ENCODE results near the gene PRKAG3. TPM values are rescaled to one million over a fixed set of nuclear protein-coding genes. Genes with fewer than 3 reads are reported as not detected.

The PRKAG3 gene
- total and polyA plus RNA-seq, 2 experiments from 2014 or later: not detected

DNA sequence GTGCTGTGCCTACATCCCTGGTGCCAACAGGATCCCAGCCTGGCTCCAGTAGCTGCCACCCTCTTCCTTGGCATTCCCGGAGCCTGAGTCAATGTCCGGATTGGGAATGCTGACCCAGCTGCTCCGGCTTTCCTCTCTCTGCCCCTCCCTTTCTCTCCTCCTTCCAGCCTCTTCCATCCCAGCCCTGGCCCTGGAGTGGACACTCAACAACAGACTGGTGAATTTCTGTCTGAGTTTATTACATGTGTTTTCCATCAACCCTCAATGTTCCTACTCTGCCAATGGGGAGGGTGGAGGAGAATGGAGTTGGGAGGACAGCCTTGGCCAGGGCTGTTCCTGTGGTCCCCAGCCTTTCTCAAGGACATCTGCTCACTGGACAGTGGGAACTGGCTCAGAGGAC lies 917 bp upstream of the PRKAG3 start:
- no peak overlapping the region for H3K27ac ChIP-seq (ENCODE audit: low read depth)
- no peak overlapping the region for H3K4me3 ChIP-seq
- H3K27me3 Mint-ChIP-seq (ENCODE audit: insufficient read depth, low read depth, poor library complexity): peaks cover 2% of the 10 kb centered on the region
- no peak overlapping the region for H2AFZ ChIP-seq
- H3K36me3 Mint-ChIP-seq (ENCODE audit: low read depth): no peaks in the 10 kb centered on the region
- no peak overlapping the region for H3K4me3 Mint-ChIP-seq
- H3K4me1 Mint-ChIP-seq: no peaks in the 10 kb centered on the region; the same call in 2 of the 3 replicates
- H3K9me3 Mint-ChIP-seq: no peaks in the 10 kb centered on the region
- no peaks in the 10 kb centered on the region for H3K27me3 ChIP-seq (ENCODE audit: insufficient read depth)
- H3K9me2 ChIP-seq (ENCODE audit: insufficient read depth): no peaks in the 10 kb centered on the region
- no peaks in the 10 kb centered on the region for H3K36me3 ChIP-seq (ENCODE audit: insufficient read depth)
- H3K4me2 ChIP-seq: no peak overlapping the region
- no peak for ATAC-seq
- H4K20me1 ChIP-seq (replicated peaks; ENCODE audit: insufficient read depth): no peaks in the 10 kb centered on the region
- H3F3A ChIP-seq (replicated peaks; ENCODE audit: low read depth): no peaks in the 10 kb centered on the region
- DNase-seq (ENCODE audit: low spot score): no peak
- H3K4me1 ChIP-seq (ENCODE audit: insufficient read depth): no peaks in the 10 kb centered on the region
- no peak overlapping the region for H3K27ac Mint-ChIP-seq
- TF ChIP-seq EZH2 (IDR thresholded peaks at IDR 0.05; ENCODE audit: low read depth, unreplicated experiment): no peak
- TF ChIP-seq EZH2phosphoT487 (IDR thresholded peaks at IDR 0.05; ENCODE audit: unreplicated experiment): no peak
- no peak for TF ChIP-seq ZNF114 (CRISPR knock-in tag; IDR thresholded peaks at IDR 0.05)
- TF ChIP-seq, protein P1, sequence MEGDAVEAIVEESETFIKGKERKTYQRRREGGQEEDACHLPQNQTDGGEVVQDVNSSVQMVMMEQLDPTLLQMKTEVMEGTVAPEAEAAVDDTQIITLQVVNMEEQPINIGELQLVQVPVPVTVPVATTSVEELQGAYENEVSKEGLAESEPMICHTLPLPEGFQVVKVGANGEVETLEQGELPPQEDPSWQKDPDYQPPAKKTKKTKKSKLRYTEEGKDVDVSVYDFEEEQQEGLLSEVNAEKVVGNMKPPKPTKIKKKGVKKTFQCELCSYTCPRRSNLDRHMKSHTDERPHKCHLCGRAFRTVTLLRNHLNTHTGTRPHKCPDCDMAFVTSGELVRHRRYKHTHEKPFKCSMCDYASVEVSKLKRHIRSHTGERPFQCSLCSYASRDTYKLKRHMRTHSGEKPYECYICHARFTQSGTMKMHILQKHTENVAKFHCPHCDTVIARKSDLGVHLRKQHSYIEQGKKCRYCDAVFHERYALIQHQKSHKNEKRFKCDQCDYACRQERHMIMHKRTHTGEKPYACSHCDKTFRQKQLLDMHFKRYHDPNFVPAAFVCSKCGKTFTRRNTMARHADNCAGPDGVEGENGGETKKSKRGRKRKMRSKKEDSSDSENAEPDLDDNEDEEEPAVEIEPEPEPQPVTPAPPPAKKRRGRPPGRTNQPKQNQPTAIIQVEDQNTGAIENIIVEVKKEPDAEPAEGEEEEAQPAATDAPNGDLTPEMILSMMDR (conservative IDR thresholded peaks at IDR 0.05; ENCODE audit: low read depth in 2 of 2): no peak
- TF ChIP-seq STAT1 (IDR thresholded peaks at IDR 0.05; ENCODE audit: unreplicated experiment): no peak
- TF ChIP-seq JUNB (IDR thresholded peaks at IDR 0.05; ENCODE audit: unreplicated experiment): no peak
- no peak for TF ChIP-seq CREB1 (CRISPR knock-in tag; IDR thresholded peaks at IDR 0.05; ENCODE audit: low read depth)
- TF ChIP-seq, protein P2, sequence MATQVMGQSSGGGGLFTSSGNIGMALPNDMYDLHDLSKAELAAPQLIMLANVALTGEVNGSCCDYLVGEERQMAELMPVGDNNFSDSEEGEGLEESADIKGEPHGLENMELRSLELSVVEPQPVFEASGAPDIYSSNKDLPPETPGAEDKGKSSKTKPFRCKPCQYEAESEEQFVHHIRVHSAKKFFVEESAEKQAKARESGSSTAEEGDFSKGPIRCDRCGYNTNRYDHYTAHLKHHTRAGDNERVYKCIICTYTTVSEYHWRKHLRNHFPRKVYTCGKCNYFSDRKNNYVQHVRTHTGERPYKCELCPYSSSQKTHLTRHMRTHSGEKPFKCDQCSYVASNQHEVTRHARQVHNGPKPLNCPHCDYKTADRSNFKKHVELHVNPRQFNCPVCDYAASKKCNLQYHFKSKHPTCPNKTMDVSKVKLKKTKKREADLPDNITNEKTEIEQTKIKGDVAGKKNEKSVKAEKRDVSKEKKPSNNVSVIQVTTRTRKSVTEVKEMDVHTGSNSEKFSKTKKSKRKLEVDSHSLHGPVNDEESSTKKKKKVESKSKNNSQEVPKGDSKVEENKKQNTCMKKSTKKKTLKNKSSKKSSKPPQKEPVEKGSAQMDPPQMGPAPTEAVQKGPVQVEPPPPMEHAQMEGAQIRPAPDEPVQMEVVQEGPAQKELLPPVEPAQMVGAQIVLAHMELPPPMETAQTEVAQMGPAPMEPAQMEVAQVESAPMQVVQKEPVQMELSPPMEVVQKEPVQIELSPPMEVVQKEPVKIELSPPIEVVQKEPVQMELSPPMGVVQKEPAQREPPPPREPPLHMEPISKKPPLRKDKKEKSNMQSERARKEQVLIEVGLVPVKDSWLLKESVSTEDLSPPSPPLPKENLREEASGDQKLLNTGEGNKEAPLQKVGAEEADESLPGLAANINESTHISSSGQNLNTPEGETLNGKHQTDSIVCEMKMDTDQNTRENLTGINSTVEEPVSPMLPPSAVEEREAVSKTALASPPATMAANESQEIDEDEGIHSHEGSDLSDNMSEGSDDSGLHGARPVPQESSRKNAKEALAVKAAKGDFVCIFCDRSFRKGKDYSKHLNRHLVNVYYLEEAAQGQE (IDR thresholded peaks at IDR 0.05; ENCODE audit: unreplicated experiment): no peak
- TF ChIP-seq, protein P3, sequence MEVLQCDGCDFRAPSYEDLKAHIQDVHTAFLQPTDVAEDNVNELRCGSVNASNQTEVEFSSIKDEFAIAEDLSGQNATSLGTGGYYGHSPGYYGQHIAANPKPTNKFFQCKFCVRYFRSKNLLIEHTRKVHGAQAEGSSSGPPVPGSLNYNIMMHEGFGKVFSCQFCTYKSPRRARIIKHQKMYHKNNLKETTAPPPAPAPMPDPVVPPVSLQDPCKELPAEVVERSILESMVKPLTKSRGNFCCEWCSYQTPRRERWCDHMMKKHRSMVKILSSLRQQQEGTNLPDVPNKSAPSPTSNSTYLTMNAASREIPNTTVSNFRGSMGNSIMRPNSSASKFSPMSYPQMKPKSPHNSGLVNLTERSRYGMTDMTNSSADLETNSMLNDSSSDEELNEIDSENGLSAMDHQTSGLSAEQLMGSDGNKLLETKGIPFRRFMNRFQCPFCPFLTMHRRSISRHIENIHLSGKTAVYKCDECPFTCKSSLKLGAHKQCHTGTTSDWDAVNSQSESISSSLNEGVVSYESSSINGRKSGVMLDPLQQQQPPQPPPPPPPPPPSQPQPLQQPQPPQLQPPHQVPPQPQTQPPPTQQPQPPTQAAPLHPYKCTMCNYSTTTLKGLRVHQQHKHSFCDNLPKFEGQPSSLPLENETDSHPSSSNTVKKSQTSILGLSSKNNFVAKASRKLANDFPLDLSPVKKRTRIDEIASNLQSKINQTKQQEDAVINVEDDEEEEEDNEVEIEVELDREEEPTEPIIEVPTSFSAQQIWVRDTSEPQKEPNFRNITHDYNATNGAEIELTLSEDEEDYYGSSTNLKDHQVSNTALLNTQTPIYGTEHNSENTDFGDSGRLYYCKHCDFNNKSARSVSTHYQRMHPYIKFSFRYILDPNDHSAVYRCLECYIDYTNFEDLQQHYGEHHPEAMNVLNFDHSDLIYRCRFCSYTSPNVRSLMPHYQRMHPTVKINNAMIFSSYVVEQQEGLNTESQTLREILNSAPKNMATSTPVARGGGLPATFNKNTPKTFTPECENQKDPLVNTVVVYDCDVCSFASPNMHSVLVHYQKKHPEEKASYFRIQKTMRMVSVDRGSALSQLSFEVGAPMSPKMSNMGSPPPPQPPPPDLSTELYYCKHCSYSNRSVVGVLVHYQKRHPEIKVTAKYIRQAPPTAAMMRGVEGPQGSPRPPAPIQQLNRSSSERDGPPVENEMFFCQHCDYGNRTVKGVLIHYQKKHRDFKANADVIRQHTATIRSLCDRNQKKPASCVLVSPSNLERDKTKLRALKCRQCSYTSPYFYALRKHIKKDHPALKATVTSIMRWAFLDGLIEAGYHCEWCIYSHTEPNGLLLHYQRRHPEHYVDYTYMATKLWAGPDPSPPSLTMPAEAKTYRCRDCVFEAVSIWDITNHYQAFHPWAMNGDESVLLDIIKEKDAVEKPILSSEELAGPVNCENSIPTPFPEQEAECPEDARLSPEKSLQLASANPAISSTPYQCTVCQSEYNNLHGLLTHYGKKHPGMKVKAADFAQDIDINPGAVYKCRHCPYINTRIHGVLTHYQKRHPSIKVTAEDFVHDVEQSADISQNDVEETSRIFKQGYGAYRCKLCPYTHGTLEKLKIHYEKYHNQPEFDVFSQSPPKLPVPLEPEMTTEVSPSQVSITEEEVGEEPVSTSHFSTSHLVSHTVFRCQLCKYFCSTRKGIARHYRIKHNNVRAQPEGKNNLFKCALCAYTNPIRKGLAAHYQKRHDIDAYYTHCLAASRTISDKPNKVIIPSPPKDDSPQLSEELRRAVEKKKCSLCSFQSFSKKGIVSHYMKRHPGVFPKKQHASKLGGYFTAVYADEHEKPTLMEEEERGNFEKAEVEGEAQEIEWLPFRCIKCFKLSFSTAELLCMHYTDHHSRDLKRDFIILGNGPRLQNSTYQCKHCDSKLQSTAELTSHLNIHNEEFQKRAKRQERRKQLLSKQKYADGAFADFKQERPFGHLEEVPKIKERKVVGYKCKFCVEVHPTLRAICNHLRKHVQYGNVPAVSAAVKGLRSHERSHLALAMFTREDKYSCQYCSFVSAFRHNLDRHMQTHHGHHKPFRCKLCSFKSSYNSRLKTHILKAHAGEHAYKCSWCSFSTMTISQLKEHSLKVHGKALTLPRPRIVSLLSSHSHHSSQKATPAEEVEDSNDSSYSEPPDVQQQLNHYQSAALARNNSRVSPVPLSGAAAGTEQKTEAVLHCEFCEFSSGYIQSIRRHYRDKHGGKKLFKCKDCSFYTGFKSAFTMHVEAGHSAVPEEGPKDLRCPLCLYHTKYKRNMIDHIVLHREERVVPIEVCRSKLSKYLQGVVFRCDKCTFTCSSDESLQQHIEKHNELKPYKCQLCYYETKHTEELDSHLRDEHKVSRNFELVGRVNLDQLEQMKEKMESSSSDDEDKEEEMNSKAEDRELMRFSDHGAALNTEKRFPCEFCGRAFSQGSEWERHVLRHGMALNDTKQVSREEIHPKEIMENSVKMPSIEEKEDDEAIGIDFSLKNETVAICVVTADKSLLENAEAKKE (CRISPR knock-in tag; IDR thresholded peaks at IDR 0.05): no peak
- TF ChIP-seq, protein P4, sequence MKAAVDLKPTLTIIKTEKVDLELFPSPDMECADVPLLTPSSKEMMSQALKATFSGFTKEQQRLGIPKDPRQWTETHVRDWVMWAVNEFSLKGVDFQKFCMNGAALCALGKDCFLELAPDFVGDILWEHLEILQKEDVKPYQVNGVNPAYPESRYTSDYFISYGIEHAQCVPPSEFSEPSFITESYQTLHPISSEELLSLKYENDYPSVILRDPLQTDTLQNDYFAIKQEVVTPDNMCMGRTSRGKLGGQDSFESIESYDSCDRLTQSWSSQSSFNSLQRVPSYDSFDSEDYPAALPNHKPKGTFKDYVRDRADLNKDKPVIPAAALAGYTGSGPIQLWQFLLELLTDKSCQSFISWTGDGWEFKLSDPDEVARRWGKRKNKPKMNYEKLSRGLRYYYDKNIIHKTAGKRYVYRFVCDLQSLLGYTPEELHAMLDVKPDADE (IDR thresholded peaks at IDR 0.05): no peak
- no peak for TF ChIP-seq ZNF331 (CRISPR knock-in tag; IDR thresholded peaks at IDR 0.05; ENCODE audit: low read depth)
- TF ChIP-seq POLR2AphosphoS5 (IDR thresholded peaks at IDR 0.05; ENCODE audit: low read depth): no peak
- no peak for TF ChIP-seq NANOG (IDR thresholded peaks at IDR 0.05; ENCODE audit: borderline replicate concordance)
- H3K79me2 ChIP-seq (replicated peaks; ENCODE audit: insufficient read depth): no peaks in the 10 kb centered on the region
